ENCODE measurements around the gene EIF4E1B.

GRCh38 chr5:176687881-176688280 is 57.4 kb downstream of the EIF4E1B start:
- TF ChIP-seq CTCF (conservative IDR thresholded peaks at IDR 0.05; ENCODE audit: low read depth, low read length) (no peak), EZH2 (IDR thresholded peaks at IDR 0.05; ENCODE audit: borderline replicate concordance, low read depth, low read length, poor library complexity, severe bottlenecking) (no peak)
